HT1080 (cell line): ENCODE results near the gene TSSK3. TPM values are rescaled to one million over a fixed set of nuclear protein-coding genes. Genes with fewer than 3 reads are reported as not detected.
A peak's percentile ranks its signal among the peaks of the same experiment; 100 is the strongest.
"Not testable (repeated sequence)": the region's sequence is repeated elsewhere in the genome, so short reads cannot be mapped to it uniquely, and the experiment has no call there.

Experiments used
- DNase-seq: peaks from one replicate; pipeline ENCODE4 v3.0.0-alpha.2; 2015; ENCODE audit warnings: low read depth
- total RNA-seq: library from RNA; depleted of rRNA; stranded (reverse); fragments of >200 nt; shearing (Covaris generic); gene quantifications from 2 replicates; pipeline ENCODE4 v1.2.3, GENCODE V29; 2014; rRNA removed

Gene TSSK3
- total RNA-seq, 1 experiment from 2014 or later = not detected

DNA sequence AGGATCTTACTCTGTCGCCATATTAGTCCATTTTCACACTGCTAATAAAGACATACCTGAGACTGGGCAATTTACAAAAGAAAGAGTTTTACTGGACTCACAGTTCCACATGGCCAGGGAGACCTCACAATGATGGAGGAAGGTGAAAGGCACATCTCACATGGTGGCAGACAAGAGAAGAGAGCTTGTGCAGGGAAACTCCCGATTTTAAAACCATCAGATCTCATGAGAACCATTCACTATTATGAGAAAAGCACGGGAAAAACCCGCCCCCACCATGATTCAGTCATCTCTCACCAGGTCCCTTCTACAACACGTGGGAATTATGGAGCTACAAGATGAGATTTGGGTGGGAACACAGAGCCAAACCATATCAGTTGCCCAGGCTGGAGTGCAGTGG, 34.2 kb downstream of the TSSK3 start:
- not testable (repeated sequence) for DNase-seq

DNA sequence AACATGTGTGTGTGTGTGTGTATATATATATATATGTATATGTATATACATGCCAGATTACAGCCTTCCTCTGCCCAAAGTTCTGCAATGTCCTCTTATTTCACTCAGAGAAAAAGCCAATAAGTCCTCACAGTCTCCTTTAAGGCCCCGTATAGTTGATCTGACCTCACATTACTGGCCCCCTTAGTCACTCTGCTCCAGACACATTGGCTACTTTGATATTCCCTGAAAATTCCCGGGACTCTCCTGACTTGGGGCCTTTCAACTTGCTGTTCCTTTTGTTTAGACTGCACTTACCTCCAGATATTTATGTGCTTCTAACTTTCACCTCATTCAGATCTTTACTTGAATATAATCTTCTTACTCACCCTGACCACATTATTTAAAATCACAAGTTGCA, 36.1 kb downstream of the TSSK3 start:
- peak; percentile 8 for DNase-seq

DNA sequence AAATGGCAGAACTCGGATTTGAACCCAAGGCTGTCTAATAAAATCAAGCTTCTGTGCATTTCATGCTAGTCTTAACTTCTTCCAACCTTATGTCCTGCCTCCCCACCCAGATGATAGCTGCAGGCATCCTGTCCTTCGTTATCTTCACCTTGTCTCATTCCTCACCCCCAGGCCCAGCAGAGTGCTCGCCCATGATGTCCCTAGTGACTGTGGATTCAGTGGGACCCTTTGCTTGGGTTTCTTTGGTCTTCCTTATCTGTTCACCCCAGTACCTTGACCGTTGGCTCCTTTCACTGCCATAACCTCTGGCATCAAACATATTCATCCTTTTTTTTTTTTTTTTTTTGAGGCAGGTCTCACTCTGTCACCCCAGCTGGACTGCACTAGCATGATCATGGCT, 37.5 kb downstream of the TSSK3 start:
- DNase-seq = no peak

DNA sequence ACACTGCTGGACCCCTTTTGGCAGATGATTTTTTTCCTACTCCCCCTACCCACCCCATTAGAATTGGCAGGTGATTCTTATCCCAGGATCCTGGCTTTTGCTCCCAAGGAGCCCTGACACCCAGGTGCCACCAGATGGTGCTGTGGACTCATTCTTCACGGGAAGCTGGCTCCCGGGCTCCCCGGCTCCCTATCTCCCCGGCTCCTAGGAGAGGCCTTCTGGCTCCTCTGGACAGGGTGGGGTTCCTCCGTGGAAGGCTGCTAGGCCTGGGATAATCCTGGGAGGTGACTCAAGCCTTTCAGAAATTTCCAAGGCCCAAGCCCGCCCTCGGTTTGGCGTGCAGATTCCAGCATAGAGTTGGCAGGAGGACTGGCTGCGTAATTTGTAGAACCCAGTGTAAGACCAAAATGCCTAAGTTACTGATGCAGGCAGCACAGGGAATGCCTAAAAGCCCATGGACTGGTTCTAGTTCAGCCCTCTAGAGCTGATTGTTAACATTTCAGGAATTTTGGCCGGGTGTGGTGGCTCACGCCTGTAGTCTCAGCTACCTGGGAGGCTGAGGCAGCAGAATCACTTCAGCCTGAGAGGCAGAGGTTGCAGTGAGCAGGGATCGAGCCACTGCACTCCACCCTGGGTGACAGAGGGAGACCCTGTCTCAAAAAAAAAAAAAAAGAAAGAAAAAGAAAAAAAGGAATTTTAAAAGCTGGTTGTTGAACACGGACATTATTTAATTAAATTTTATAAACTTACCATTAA, 38.7 kb downstream of the TSSK3 start:
- DNase-seq = peak; percentile 67

DNA sequence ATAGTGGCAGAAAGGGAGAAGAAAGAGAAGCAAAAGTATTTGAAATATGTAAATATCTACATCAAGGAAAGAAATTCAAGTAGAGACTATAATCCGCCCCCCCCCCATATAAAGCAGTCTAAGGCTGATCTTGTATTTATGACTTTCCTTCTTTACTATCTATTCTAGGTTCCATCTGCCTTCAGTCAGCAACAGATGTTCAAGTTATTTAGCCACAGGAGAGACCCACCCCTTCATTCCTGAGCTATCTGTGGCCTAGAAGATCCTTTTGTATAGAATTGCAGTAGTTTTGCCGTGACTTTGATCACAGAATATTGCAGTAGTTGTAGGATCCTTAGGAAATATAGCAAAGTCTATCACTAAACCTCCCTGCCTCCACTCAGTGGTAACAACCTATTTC, 42.6 kb downstream of the TSSK3 start:
- DNase-seq = no peak

DNA sequence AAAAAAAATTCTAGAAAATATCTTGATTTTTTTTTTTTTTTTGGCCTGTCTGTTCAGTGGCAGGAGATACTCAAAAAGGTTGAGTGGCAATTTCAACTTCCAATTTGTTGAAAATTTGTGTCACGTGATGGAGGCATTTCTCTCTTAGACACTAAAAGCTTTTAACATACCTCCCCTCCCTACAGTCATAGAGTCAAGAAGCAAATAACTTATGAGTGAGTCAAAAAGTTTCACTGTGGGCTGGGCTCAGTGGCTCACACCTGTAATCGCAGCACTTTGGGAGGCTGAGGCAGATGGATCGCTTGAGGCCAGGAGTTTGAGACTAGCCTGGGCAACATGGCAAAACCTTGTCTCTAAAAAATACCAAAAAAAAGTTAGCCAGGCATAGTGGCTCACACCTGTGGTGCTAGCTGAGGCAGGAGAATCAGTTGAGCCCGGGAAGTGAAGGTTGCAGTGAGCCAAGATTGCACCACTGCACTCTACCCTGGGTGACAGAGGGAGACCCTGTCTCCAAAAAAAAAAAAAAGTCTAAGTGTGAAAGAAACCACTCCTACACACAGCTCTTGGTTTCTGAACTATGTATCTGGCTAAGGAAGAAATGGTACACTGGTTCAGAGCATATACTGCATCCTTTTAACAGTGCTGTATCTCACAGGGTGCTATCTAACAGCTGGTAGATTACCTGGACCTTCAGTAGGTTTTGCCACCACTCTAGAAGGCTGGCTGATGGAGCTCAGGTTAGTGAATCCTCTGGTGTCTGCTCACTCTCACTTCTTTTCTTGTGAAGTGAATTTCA, 43.5 kb downstream of the TSSK3 start:
- no peak for DNase-seq

DNA sequence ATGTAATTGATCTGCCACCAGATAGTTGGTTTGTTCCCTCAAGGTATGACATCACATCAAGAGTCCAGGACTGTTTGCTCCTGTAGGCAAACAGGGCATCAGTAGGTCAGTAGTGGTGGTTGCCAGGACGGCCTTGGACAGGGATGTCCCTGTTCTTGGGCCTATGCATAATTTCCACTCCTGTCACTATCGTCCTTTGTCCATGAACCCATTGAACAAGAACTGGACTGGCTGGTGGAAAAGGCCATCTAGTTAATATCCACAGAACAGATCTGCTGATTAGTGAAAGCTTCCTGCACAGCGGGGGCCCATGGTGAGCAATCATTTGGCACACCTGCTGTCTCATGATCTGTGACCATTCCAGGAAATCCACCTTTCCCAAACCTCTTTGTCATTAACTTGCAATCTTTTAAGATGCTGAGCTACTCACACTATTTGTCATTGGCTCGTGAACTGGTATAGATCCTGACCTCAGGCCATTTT, 44.3 kb downstream of the TSSK3 start:
- DNase-seq = peak; percentile 31

DNA sequence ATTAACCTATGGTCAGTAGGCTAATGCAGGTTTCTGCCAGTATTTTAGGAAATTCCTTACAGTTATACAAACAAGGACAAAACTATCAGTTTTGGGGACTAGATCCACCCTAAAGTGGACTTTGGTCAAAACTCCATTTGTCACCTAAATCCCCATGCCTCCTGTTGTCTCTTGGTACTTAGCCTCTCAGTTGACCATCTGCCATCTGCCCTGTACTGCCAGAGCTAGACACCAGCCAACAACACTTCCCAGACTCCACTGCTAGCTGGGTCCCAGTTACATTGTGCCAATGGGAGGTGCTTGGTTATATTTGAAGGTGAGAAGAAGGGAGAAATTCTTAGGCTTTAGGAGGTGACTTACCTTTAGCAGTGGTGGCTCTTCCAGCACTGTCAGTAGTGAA, 48.9 kb downstream of the TSSK3 start:
- DNase-seq = no peak

DNA sequence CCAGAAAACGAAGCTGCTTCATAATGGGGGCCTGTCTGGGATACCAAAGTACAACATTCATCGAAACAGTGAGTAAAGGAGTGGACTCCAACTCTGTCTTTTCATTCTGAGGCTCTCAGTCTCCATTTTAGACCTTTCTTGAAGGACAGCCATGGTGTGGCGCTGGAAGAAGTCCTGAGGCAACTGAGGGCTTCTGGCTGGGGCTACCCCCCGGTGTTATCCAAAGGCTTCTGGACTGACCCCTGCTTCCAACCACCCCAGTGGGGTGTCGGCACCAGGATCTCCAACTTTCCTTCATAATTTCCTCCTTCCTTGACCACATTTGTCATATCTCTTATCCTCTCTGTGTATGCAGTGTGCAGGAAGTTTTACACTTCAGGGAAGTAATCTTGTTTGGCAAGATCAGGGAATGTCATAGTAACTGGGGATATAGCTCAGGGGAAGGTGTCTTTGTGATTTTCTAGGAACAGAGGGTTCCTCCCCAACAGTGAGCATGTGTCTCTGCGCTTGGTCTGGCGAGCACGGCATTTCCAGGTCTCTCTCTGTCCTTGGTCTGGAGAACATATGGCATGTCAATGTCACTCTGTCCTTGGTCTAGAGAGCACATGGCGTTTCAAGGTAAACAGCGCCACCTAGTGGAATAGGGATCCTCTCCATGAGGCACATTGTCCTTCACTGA, 51.3 kb downstream of the TSSK3 start:
- peak; percentile 66 for DNase-seq

Other genes starting within 250 kb of the TSSK3 start
- 56.1 and 67.5 TPM in 2 replicates for gene TXLNA, start 182.9 kb upstream of the TSSK3 start, total RNA-seq
- gene CCDC28B, start 161.9 kb upstream of the TSSK3 start, total RNA-seq = 13.4 and 14.0 TPM in 2 replicates
- 3.0 and 3.5 TPM in 2 replicates for gene IQCC, start 156.9 kb upstream of the TSSK3 start, total RNA-seq
- gene DCDC2B, start 153.4 kb upstream of the TSSK3 start, total RNA-seq = not detected in 2 replicates
- 15.6 and 17.2 TPM in 2 replicates for gene TMEM234, start 140.2 kb upstream of the TSSK3 start, total RNA-seq
- gene EIF3I, start 140.1 kb upstream of the TSSK3 start, total RNA-seq = 640 and 670 TPM in 2 replicates
- gene FAM167B, start 115.3 kb upstream of the TSSK3 start, total RNA-seq = 0.17 and 0.95 TPM in 2 replicates
- gene LCK, start 111.3 kb upstream of the TSSK3 start, total RNA-seq = 0.16 TPM in 1 of 2 replicates, not detected in the other
- gene HDAC1, start 70.5 kb upstream of the TSSK3 start, total RNA-seq = 123 and 126 TPM in 2 replicates
- gene MARCKSL1, start 26.3 kb upstream of the TSSK3 start, total RNA-seq = 89.4 and 127 TPM in 2 replicates
- gene FAM229A, start 54 bp upstream of the TSSK3 start, total RNA-seq = 1.2 and 1.9 TPM in 2 replicates
- 31.8 and 33.4 TPM in 2 replicates for gene BSDC1, start 31.9 kb downstream of the TSSK3 start, total RNA-seq
- gene ZBTB8B, start 102.5 kb downstream of the TSSK3 start, total RNA-seq = not detected in 2 replicates
- gene ZBTB8A, start 176.9 kb downstream of the TSSK3 start, total RNA-seq = 1.9 and 3.1 TPM in 2 replicates